HUDEP-2 (cell line): ENCODE measurements around the gene MASTL.
A peak's percentile ranks its signal among the peaks of the same experiment; 100 is the strongest.
"Not testable (repeated sequence)": the region's sequence is repeated elsewhere in the genome, so short reads cannot be mapped to it uniquely, and the experiment has no call there.

Experiments
- DNase-seq, 76 experiments: peaks; one replicate each; lab custom pipeline; 2025; ENCODE audit not compliant: unreplicated experiment in 76 of 76; lab: John Stamatoyannopoulos, UW

MASTL gene

GRCh38 chr10:27155066-27155754 is at the start of gene MASTL:
MASTL (plus strand) TSS chr10:27155352; CDS start chr10:27155427, 75 bp downstream.
- peak in 75 of 76 experiments; percentile 17 to 93 (median 83) for DNase-seq

- DNase-seq, result no peak
These were observed 47.0 kb upstream of the MASTL start for GRCh38 chr10:27108165-27108564.

- no peak for DNase-seq
These were observed 20.8 kb upstream of the MASTL start for GRCh38 chr10:27134371-27134770.

GRCh38 chr10:27138277-27138676 is 16.9 kb upstream of the MASTL start:
- no peak for DNase-seq

- no peak for DNase-seq
These were observed 11.5 kb upstream of the MASTL start for GRCh38 chr10:27143686-27144085.

- no peak for DNase-seq
These were observed 9.2 kb upstream of the MASTL start for GRCh38 chr10:27145937-27146336.

- DNase-seq, result no peak
These were observed 7.5 kb upstream of the MASTL start for GRCh38 chr10:27147701-27148100.

- DNase-seq, result no peak
These were observed 4.9 kb upstream of the MASTL start for GRCh38 chr10:27150261-27150660.

GRCh38 chr10:27152687-27153086 is 2.5 kb upstream of the MASTL start:
- DNase-seq, result no peak

- DNase-seq, result no peak
These were observed 1.8 kb upstream of the MASTL start for GRCh38 chr10:27153329-27153728.

- peak in 25 of 76 experiments; percentile 1 to 53 (median 23) for DNase-seq
These were observed 1.3 kb upstream of the MASTL start for GRCh38 chr10:27153845-27154193.

- DNase-seq, result not testable (repeated sequence)
These were observed 1.4 kb downstream of the MASTL start for GRCh38 chr10:27156566-27156965.

- DNase-seq, result no peak
These were observed 2.0 kb downstream of the MASTL start for GRCh38 chr10:27157150-27157549.

- DNase-seq, result no peak
These were observed 3.3 kb downstream of the MASTL start for GRCh38 chr10:27158421-27158820.

- DNase-seq, result no peak
These were observed 14.7 kb downstream of the MASTL start for GRCh38 chr10:27169849-27170248.

GRCh38 chr10:27188259-27188658 is 33.1 kb downstream of the MASTL start:
- no peak for DNase-seq

- DNase-seq, result peak in 1 of 76 experiments; percentile 1
These were observed 33.7 kb downstream of the MASTL start for GRCh38 chr10:27188897-27189296.

- no peak for DNase-seq
These were observed 35.4 kb downstream of the MASTL start for GRCh38 chr10:27190508-27190907.

GRCh38 chr10:27192284-27192683 is 37.1 kb downstream of the MASTL start:
- no peak for DNase-seq

GRCh38 chr10:27197980-27198620 is 42.9 kb downstream of the MASTL start:
- DNase-seq, result peak in 25 of 76 experiments; percentile 0 to 39 (median 9)

GRCh38 chr10:27203806-27204205 is 48.7 kb downstream of the MASTL start:
- no peak for DNase-seq

- DNase-seq, result no peak
These were observed 52.2 kb downstream of the MASTL start for GRCh38 chr10:27207350-27207749.
